ENCODE results near the gene PDIA6.

PDIA6 gene

GRCh38 chr2:10790228-10790973 is 22.2 kb downstream of the PDIA6 start:
- ATAC-seq: no peak
- TF ChIP-seq, protein P1, sequence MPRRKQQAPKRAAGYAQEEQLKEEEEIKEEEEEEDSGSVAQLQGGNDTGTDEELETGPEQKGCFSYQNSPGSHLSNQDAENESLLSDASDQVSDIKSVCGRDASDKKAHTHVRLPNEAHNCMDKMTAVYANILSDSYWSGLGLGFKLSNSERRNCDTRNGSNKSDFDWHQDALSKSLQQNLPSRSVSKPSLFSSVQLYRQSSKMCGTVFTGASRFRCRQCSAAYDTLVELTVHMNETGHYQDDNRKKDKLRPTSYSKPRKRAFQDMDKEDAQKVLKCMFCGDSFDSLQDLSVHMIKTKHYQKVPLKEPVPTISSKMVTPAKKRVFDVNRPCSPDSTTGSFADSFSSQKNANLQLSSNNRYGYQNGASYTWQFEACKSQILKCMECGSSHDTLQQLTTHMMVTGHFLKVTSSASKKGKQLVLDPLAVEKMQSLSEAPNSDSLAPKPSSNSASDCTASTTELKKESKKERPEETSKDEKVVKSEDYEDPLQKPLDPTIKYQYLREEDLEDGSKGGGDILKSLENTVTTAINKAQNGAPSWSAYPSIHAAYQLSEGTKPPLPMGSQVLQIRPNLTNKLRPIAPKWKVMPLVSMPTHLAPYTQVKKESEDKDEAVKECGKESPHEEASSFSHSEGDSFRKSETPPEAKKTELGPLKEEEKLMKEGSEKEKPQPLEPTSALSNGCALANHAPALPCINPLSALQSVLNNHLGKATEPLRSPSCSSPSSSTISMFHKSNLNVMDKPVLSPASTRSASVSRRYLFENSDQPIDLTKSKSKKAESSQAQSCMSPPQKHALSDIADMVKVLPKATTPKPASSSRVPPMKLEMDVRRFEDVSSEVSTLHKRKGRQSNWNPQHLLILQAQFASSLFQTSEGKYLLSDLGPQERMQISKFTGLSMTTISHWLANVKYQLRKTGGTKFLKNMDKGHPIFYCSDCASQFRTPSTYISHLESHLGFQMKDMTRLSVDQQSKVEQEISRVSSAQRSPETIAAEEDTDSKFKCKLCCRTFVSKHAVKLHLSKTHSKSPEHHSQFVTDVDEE (CRISPR knock-in tag; IDR thresholded peaks at IDR 0.05): no peak
- TF ChIP-seq GLIS3 (CRISPR knock-in tag; IDR thresholded peaks at IDR 0.05) (no peak), TOX (CRISPR knock-in tag; IDR thresholded peaks at IDR 0.05; ENCODE audit: borderline replicate concordance) (no peak), POU6F1 (CRISPR knock-in tag; IDR thresholded peaks at IDR 0.05; ENCODE audit: borderline replicate concordance, low read depth) (no peak), RARB (CRISPR knock-in tag; IDR thresholded peaks at IDR 0.05) (no peak), PPARA (CRISPR knock-in tag; IDR thresholded peaks at IDR 0.05; ENCODE audit: borderline replicate concordance) (no peak), ZNF70 (CRISPR knock-in tag; IDR thresholded peaks at IDR 0.05) (no peak), ZC3H10 (CRISPR knock-in tag; IDR thresholded peaks at IDR 0.05) (no peak), OSR1 (CRISPR knock-in tag; IDR thresholded peaks at IDR 0.05) (no peak), ZNF565 (CRISPR knock-in tag; conservative IDR thresholded peaks at IDR 0.05; ENCODE audit: low read depth) (no peak), ZFP30 (CRISPR knock-in tag; IDR thresholded peaks at IDR 0.05) (no peak), ZNF8 (CRISPR knock-in tag; IDR thresholded peaks at IDR 0.05) (no peak), ESRRG (CRISPR knock-in tag; IDR thresholded peaks at IDR 0.05) (no peak), ZFP3 (CRISPR knock-in tag; IDR thresholded peaks at IDR 0.05) (no peak), BACH2 (CRISPR knock-in tag; IDR thresholded peaks at IDR 0.05; ENCODE audit: borderline replicate concordance) (no peak), ARNTL (CRISPR knock-in tag; IDR thresholded peaks at IDR 0.05; ENCODE audit: borderline replicate concordance, low read depth) (no peak)
- TF ChIP-seq, protein P2, sequence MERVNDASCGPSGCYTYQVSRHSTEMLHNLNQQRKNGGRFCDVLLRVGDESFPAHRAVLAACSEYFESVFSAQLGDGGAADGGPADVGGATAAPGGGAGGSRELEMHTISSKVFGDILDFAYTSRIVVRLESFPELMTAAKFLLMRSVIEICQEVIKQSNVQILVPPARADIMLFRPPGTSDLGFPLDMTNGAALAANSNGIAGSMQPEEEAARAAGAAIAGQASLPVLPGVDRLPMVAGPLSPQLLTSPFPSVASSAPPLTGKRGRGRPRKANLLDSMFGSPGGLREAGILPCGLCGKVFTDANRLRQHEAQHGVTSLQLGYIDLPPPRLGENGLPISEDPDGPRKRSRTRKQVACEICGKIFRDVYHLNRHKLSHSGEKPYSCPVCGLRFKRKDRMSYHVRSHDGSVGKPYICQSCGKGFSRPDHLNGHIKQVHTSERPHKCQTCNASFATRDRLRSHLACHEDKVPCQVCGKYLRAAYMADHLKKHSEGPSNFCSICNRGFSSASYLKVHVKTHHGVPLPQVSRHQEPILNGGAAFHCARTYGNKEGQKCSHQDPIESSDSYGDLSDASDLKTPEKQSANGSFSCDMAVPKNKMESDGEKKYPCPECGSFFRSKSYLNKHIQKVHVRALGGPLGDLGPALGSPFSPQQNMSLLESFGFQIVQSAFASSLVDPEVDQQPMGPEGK (CRISPR knock-in tag; IDR thresholded peaks at IDR 0.05; ENCODE audit: borderline replicate concordance): no peak

DNA sequence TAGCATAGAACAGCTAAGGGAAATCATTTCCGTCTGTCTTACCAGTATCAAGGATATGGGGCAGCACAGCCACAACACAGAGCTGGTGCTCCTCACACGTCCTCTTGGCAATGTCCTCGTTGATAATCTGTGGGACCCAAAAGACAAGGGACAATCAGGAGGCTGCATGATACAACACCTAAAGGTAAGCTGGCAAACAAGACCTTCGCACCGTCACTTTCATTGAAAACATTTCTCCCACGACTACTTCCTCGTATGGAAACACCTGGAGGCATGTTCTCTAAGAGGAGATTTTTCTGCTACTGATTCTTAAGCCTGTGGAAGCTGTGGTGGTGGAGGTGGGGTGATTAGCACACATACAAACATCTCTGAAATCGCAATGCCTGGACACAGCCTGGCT is 23.7 kb downstream of the PDIA6 start:
- no peak for ATAC-seq
- TF ChIP-seq RARB (CRISPR knock-in tag; IDR thresholded peaks at IDR 0.05) (no peak), GLIS3 (CRISPR knock-in tag; IDR thresholded peaks at IDR 0.05) (no peak), SNAI2 (CRISPR knock-in tag; IDR thresholded peaks at IDR 0.05) (no peak), ZFP3 (CRISPR knock-in tag; IDR thresholded peaks at IDR 0.05) (no peak), ZNF70 (CRISPR knock-in tag; IDR thresholded peaks at IDR 0.05) (no peak), CSDC2 (CRISPR knock-in tag; IDR thresholded peaks at IDR 0.05) (no peak), CREB5 (CRISPR knock-in tag; IDR thresholded peaks at IDR 0.05; ENCODE audit: low read depth) (no peak), ZNF8 (CRISPR knock-in tag; IDR thresholded peaks at IDR 0.05) (no peak), PPARA (CRISPR knock-in tag; IDR thresholded peaks at IDR 0.05; ENCODE audit: borderline replicate concordance) (no peak), ISL1 (CRISPR knock-in tag; IDR thresholded peaks at IDR 0.05) (no peak), OSR1 (CRISPR knock-in tag; IDR thresholded peaks at IDR 0.05) (no peak), TOX (CRISPR knock-in tag; IDR thresholded peaks at IDR 0.05; ENCODE audit: borderline replicate concordance) (no peak)
- TF ChIP-seq, protein P2 (CRISPR knock-in tag; IDR thresholded peaks at IDR 0.05; ENCODE audit: borderline replicate concordance): no peak
- TF ChIP-seq, protein P1 (CRISPR knock-in tag; IDR thresholded peaks at IDR 0.05): no peak
- TF ChIP-seq, protein P3, sequence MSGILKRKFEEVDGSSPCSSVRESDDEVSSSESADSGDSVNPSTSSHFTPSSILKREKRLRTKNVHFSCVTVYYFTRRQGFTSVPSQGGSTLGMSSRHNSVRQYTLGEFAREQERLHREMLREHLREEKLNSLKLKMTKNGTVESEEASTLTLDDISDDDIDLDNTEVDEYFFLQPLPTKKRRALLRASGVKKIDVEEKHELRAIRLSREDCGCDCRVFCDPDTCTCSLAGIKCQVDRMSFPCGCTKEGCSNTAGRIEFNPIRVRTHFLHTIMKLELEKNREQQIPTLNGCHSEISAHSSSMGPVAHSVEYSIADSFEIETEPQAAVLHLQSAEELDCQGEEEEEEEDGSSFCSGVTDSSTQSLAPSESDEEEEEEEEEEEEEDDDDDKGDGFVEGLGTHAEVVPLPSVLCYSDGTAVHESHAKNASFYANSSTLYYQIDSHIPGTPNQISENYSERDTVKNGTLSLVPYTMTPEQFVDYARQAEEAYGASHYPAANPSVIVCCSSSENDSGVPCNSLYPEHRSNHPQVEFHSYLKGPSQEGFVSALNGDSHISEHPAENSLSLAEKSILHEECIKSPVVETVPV (CRISPR knock-in tag; IDR thresholded peaks at IDR 0.05): no peak

All from SK-N-SH treated with all-trans-retinoic acid at 6 μM for 48 hours (cell line).